ENCODE data around the gene ACSF2.

ACSF2 gene

GRCh38 chr17:50482110-50482509 lies 56.1 kb downstream of the ACSF2 start:
- peaks cover 25% of the 10 kb centered on the region for H3K36me3 ChIP-seq
- H3K4me3 ChIP-seq (ENCODE audit: low read depth in 1 of 2, low read length in 1 of 2) = no peak overlapping the region
- no peaks in the 10 kb centered on the region for H3K27me3 ChIP-seq
- H3K9me3 ChIP-seq = no peaks in the 10 kb centered on the region
- H3K4me1 ChIP-seq (ENCODE audit: control insufficient read depth in 1 of 2, insufficient read depth in 1 of 2, low read depth in 1 of 2, low read length in 1 of 2) = peaks cover 45 to 49% of the 10 kb centered on the region in 2 experiments
- no peak for TF ChIP-seq CTCF (IDR thresholded peaks at IDR 0.05)
- peak overlapping the region; percentile 80 for H3K27ac ChIP-seq

- peak; percentile 83 for TF ChIP-seq CTCF (IDR thresholded peaks at IDR 0.05)
- H3K27me3 ChIP-seq = no peaks in the 10 kb centered on the region
- H3K27ac ChIP-seq = no peak overlapping the region
Measured at GRCh38 chr17:50482516-50482915, 56.5 kb downstream of the ACSF2 start.

GRCh38 chr17:50483266-50483665 lies 57.2 kb downstream of the ACSF2 start:
- Histone ChIP-seq H3K4me3 (ENCODE audit: low read depth in 1 of 2, low read length in 1 of 2) (no peak overlapping the region), H3K4me1 (ENCODE audit: control insufficient read depth in 1 of 2, insufficient read depth in 1 of 2, low read depth in 1 of 2, low read length in 1 of 2) (peaks cover 41 to 44% of the 10 kb centered on the region in 2 experiments), H3K9me3 (no peaks in the 10 kb centered on the region), H3K36me3 (peaks cover 25% of the 10 kb centered on the region), H3K27ac (no peak overlapping the region), H3K27me3 (no peaks in the 10 kb centered on the region)
- TF ChIP-seq CTCF (IDR thresholded peaks at IDR 0.05) = no peak

More at GRCh38 chr17:50482516-50482915, 56.5 kb downstream of the ACSF2 start:
- Histone ChIP-seq H3K36me3 (peaks cover 25% of the 10 kb centered on the region), H3K4me3 (ENCODE audit: low read depth in 1 of 2, low read length in 1 of 2) (no peak overlapping the region), H3K4me1 (ENCODE audit: control insufficient read depth in 1 of 2, insufficient read depth in 1 of 2, low read depth in 1 of 2, low read length in 1 of 2) (peaks cover 45 to 49% of the 10 kb centered on the region in 2 experiments), H3K9me3 (no peaks in the 10 kb centered on the region)

- Histone ChIP-seq H3K27ac (no peak overlapping the region), H3K9me3 (no peaks in the 10 kb centered on the region), H3K4me1 (ENCODE audit: control insufficient read depth in 1 of 2, insufficient read depth in 1 of 2, low read depth in 1 of 2, low read length in 1 of 2) (peaks cover 31% of the 10 kb centered on the region in 2 experiments), H3K27me3 (no peaks in the 10 kb centered on the region), H3K4me3 (ENCODE audit: low read depth in 1 of 2, low read length in 1 of 2) (no peak overlapping the region), H3K36me3 (peaks cover 25% of the 10 kb centered on the region)
- TF ChIP-seq CTCF (IDR thresholded peaks at IDR 0.05) = no peak
Measured at GRCh38 chr17:50484386-50485155, 58.6 kb downstream of the ACSF2 start.

GRCh38 chr17:50487213-50488096 lies 61.4 kb downstream of the ACSF2 start:
- Histone ChIP-seq H3K27ac (no peak overlapping the region), H3K9me3 (no peaks in the 10 kb centered on the region), H3K36me3 (peaks cover 25% of the 10 kb centered on the region), H3K4me3 (ENCODE audit: low read depth in 1 of 2, low read length in 1 of 2) (no peak overlapping the region), H3K4me1 (ENCODE audit: control insufficient read depth in 1 of 2, insufficient read depth in 1 of 2, low read depth in 1 of 2, low read length in 1 of 2) (peaks cover 2 to 3% of the 10 kb centered on the region in 2 experiments), H3K27me3 (no peaks in the 10 kb centered on the region)
- TF ChIP-seq CTCF (IDR thresholded peaks at IDR 0.05) = no peak
